ENCODE results near the gene SNN.

DNA sequence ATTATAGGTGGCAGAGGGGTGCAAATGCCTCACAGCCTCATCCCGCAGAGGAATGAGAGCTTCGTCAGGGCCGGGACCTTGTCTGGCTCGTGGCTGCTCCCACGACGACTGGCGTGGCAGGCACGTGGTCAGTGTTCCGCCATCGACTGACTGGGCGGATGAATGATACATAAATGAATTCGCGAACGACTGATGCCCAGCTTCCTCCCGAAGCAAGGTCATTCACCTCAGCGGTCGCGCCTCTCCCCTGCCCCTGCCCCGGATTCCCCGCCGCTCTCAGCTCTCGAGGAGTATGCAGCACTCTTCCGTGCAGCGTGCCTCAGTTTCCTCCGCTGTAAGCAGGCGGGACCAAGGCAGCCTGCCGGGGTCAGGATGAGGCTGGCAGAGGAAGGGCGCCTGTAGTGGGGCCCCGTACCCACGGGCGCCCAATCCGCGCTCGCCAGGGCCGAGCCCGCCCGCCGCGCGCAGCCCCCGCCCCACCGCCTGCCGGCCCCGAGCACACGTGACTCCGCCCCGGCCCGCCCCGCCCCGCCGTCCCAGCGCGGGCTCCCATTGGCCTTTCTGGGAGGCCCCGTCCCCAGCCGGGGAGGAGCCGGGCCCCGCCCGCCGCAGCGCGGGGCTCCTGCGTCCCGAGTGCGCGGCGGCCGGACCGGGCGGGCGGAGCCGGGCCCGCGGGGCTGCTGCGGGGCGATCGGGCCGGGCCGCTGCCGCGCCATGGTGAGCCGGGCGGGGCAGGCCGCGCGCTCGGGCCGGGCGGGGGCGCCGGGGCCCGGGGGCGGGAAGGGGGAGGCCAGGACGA lies at the start of gene SNN:
- TF ChIP-seq, protein P1, sequence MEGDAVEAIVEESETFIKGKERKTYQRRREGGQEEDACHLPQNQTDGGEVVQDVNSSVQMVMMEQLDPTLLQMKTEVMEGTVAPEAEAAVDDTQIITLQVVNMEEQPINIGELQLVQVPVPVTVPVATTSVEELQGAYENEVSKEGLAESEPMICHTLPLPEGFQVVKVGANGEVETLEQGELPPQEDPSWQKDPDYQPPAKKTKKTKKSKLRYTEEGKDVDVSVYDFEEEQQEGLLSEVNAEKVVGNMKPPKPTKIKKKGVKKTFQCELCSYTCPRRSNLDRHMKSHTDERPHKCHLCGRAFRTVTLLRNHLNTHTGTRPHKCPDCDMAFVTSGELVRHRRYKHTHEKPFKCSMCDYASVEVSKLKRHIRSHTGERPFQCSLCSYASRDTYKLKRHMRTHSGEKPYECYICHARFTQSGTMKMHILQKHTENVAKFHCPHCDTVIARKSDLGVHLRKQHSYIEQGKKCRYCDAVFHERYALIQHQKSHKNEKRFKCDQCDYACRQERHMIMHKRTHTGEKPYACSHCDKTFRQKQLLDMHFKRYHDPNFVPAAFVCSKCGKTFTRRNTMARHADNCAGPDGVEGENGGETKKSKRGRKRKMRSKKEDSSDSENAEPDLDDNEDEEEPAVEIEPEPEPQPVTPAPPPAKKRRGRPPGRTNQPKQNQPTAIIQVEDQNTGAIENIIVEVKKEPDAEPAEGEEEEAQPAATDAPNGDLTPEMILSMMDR (IDR thresholded peaks at IDR 0.05), result no peak
- TF ChIP-seq EZH2 (IDR thresholded peaks at IDR 0.05; ENCODE audit: borderline replicate concordance, insufficient read depth, low read depth, low read length, poor library complexity, severe bottlenecking), result no peak

Data from B cell (primary cell).